H1 (cell line): ENCODE measurements around the gene PIGU. TPM values are rescaled to one million over a fixed set of nuclear protein-coding genes. Genes with fewer than 3 reads are reported as not detected.

Source experiments
- CTCF ChIA-PET: fragments of 300-600 bp; sonication (Branson Sonifier 250); formaldehyde crosslinking; loops from one replicate; lab custom pipeline; 2021; ENCODE audit not compliant: partially characterized antibody; lab: Charles Lee
- POLR2A ChIA-PET: fragments of 300-600 bp; sonication (Branson Sonifier 250); formaldehyde crosslinking; loops from one replicate; lab custom pipeline; 2021; ENCODE audit warnings: inconsistent platforms; ENCODE audit not compliant: partially characterized antibody; lab: Charles Lee
- DNase-seq, 2 experiments: peaks; one replicate each; pipeline versions ENCODE4 v3.0.0 to v3.0.0-alpha.2; 2010 to 2022; ENCODE audit warnings: low spot score in 2 of 2, low read depth in 1 of 2, mixed read lengths in 1 of 2
- FAIRE-seq: peaks from 2 replicates; lab custom pipeline; 2011; peaks lifted over from hg19 to GRCh38; lab: Jason Lieb, UNC
- H2AFZ ChIP-seq: 2 replicates; pipeline ENCODE4 v1.8.1; 2012; ENCODE audit warnings: low read length, inconsistent platforms
- H2AK5ac ChIP-seq: 2 replicates; pipeline ENCODE4 v1.6.1; 2013; ENCODE audit warnings: low read depth, low read length
- H2BK120ac ChIP-seq: replicated peaks from 2 replicates; pipeline ENCODE3; 2013; ENCODE audit warnings: low read depth, low read length, inconsistent platforms
- H2BK12ac ChIP-seq: 2 replicates; pipeline ENCODE4 v1.6.1; 2013; ENCODE audit warnings: low read depth, low read length
- H2BK15ac ChIP-seq: 2 replicates; pipeline ENCODE4 v1.6.1; 2013; ENCODE audit warnings: low read length
- H2BK20ac ChIP-seq: 2 replicates; pipeline ENCODE4 v1.6.1; 2013; ENCODE audit warnings: low read length
- H2BK5ac ChIP-seq: 2 replicates; pipeline ENCODE4 v1.6.1; 2013; ENCODE audit warnings: low read depth, low read length
- H3K14ac ChIP-seq: 2 replicates; pipeline ENCODE4 v1.6.1; 2013; ENCODE audit warnings: inconsistent platforms; ENCODE audit not compliant: insufficient read length
- H3K18ac ChIP-seq: 2 replicates; pipeline ENCODE4 v1.6.1; 2013; ENCODE audit warnings: low read length; ENCODE audit errors: extremely low read depth
- H3K23ac ChIP-seq: 2 replicates; pipeline ENCODE4 v1.6.1; 2013; ENCODE audit warnings: inconsistent platforms; ENCODE audit not compliant: insufficient read length
- H3K23me2 ChIP-seq: 2 replicates; pipeline ENCODE4 v1.6.1; 2013; ENCODE audit warnings: low read depth, low read length
- H3K27ac ChIP-seq: 2 replicates; pipeline ENCODE4 v1.6.1; 2011; ENCODE audit warnings: low read depth, low read length, inconsistent platforms
- H3K27me3 ChIP-seq, 4 experiments: replicated peaks in 1 of 4; 1 replicate in 1 of 4; 2 replicates in 3 of 4; pipeline versions ENCODE4 v1.6.1 to v1.8.1; 2011 to 2013; ENCODE audit warnings: low read length in 3 of 4, mild to moderate bottlenecking in 3 of 4, inconsistent platforms in 2 of 4, mixed read lengths in 2 of 4, moderate library complexity in 1 of 4; ENCODE audit not compliant: control insufficient read depth in 3 of 4, insufficient read depth in 3 of 4; ENCODE audit errors: extremely low read depth in 1 of 4
- H3K36me3 ChIP-seq, 4 experiments: 2 replicates each; pipeline versions ENCODE4 v1.6.1 to v1.8.1; 2011 to 2013; ENCODE audit warnings: mild to moderate bottlenecking in 4 of 4, low read length in 3 of 4, moderate library complexity in 2 of 4, control low read depth in 1 of 4, inconsistent platforms in 1 of 4; ENCODE audit not compliant: insufficient read depth in 4 of 4, control insufficient read depth in 2 of 4
- H3K4ac ChIP-seq: replicated peaks from 2 replicates; pipeline ENCODE3; 2013; ENCODE audit warnings: low read length, low read depth, mixed read lengths, inconsistent platforms; ENCODE audit not compliant: insufficient read length
- H3K4me1 ChIP-seq, 4 experiments: replicated peaks in 1 of 4; 1 replicate in 1 of 4; 2 replicates in 3 of 4; pipeline versions ENCODE4 v1.6.1 to v1.8.1; 2011 to 2013; ENCODE audit warnings: low read length in 3 of 4, inconsistent platforms in 2 of 4, mixed read lengths in 1 of 4; ENCODE audit not compliant: insufficient read depth in 4 of 4, control insufficient read depth in 3 of 4
- H3K4me2 ChIP-seq, 2 experiments: 2 replicates each; pipeline versions ENCODE4 v1.6.1 to v1.8.1; 2011 to 2013; ENCODE audit warnings: low read depth in 2 of 2, low read length in 2 of 2, control low read depth in 1 of 2, inconsistent platforms in 1 of 2, mild to moderate bottlenecking in 1 of 2; ENCODE audit not compliant: insufficient read depth in 1 of 2
- H3K4me3 ChIP-seq, 4 experiments: fragments of 200-600, 300-600 bp in 1 of 4; sonication (generic), shearing (Covaris generic), sonication (Bioruptor Twin) in 1 of 4; 2 replicates each; pipeline versions ENCODE4 v1.5.1 to v1.8.1; 2011 to 2016; ENCODE audit warnings: low read length in 4 of 4, low read depth in 3 of 4, control low read depth in 2 of 4, inconsistent platforms in 2 of 4, mild to moderate bottlenecking in 2 of 4, mixed read lengths in 1 of 4, moderate library complexity in 1 of 4; ENCODE audit not compliant: insufficient read depth in 2 of 4; ENCODE audit errors: extremely low read depth in 1 of 4
- H3K56ac ChIP-seq: replicated peaks from 2 replicates; pipeline ENCODE3; 2013; ENCODE audit warnings: low read depth, mild to moderate bottlenecking, mixed read lengths, low read length, inconsistent platforms; ENCODE audit not compliant: insufficient read length
- H3K79me1 ChIP-seq: 2 replicates; pipeline ENCODE4 v1.6.1; 2013; ENCODE audit warnings: low read depth, low read length, control low read depth
- H3K79me2 ChIP-seq, 2 experiments: 2 replicates each; pipeline versions ENCODE4 v1.6.1 to v1.8.1; 2012 to 2013; ENCODE audit warnings: low read length in 2 of 2, mild to moderate bottlenecking in 2 of 2, inconsistent platforms in 1 of 2; ENCODE audit not compliant: insufficient read depth in 2 of 2, control insufficient read depth in 1 of 2
- H3K9ac ChIP-seq, 4 experiments: replicated peaks in 1 of 4; 1 replicate in 1 of 4; 2 replicates in 3 of 4; pipeline versions ENCODE4 v1.6.1 to v1.8.1; 2011 to 2013; ENCODE audit warnings: low read depth in 3 of 4, low read length in 3 of 4, control low read depth in 2 of 4, mild to moderate bottlenecking in 2 of 4, moderate library complexity in 2 of 4, inconsistent platforms in 1 of 4; ENCODE audit errors: extremely low read depth in 1 of 4
- H3K9me3 ChIP-seq, 2 experiments: 2 replicates each; pipeline versions ENCODE4 v1.6.1 to v1.8.1; 2012 to 2013; ENCODE audit warnings: mild to moderate bottlenecking in 2 of 2, moderate library complexity in 2 of 2, control low read depth in 1 of 2, inconsistent platforms in 1 of 2, low read depth in 1 of 2, low read length in 1 of 2, mixed read lengths in 1 of 2; ENCODE audit not compliant: insufficient read depth in 2 of 2
- H4K20me1 ChIP-seq, 2 experiments: replicated peaks in 1 of 2; 2 replicates each; pipeline versions ENCODE3 to v1.8.1; 2011 to 2013; ENCODE audit warnings: inconsistent platforms in 2 of 2, low read length in 2 of 2, mild to moderate bottlenecking in 1 of 2; ENCODE audit not compliant: insufficient read depth in 2 of 2, control insufficient read depth in 1 of 2
- H4K5ac ChIP-seq: 2 replicates; pipeline ENCODE4 v1.6.1; 2013; ENCODE audit warnings: low read length, low read depth, mixed read lengths, inconsistent platforms; ENCODE audit not compliant: insufficient read length
- H4K8ac ChIP-seq: 2 replicates; pipeline ENCODE4 v1.8.0; 2013; ENCODE audit warnings: mild to moderate bottlenecking, moderate library complexity, low read length, inconsistent platforms; ENCODE audit not compliant: insufficient read depth; ENCODE audit errors: extremely low read depth
- H4K91ac ChIP-seq: replicated peaks from 2 replicates; pipeline ENCODE3; 2013; ENCODE audit warnings: low read length, mixed read lengths, inconsistent platforms; ENCODE audit not compliant: insufficient read length
- JUN ChIP-seq: IDR thresholded peaks from 2 replicates; pipeline ENCODE4 v1.6.1; 2011; ENCODE audit warnings: low read depth, mild to moderate bottlenecking, improper control_type of control experiment, low read length
- NRF1 ChIP-seq: IDR thresholded peaks from 2 replicates; pipeline ENCODE4 v1.6.1; 2011; ENCODE audit warnings: mild to moderate bottlenecking, low read depth, low read length, improper control_type of control experiment
- USF2 ChIP-seq: IDR thresholded peaks from 2 replicates; pipeline ENCODE4 v1.6.1; 2011; ENCODE audit warnings: low read length, improper control_type of control experiment
- YY1 ChIP-seq: IDR thresholded peaks from 2 replicates; pipeline ENCODE4 v1.6.1; 2011; ENCODE audit warnings: low read depth, mild to moderate bottlenecking, low read length
- WGBS, 2 experiments: shearing (Covaris generic) in 1 of 2; methylation state at CpG; one replicate each; pipeline versions ENCODE4 v1.1.6 to v1.1.7; 2013 to 2015; ENCODE audit warnings: low lambda C conversion rate in 2 of 2, mixed read lengths in 2 of 2, inconsistent platforms in 1 of 2, low coverage in 1 of 2, missing lambda C conversion rate in 1 of 2; ENCODE audit not compliant: insufficient replicate concordance in 2 of 2, insufficient coverage in 1 of 2, insufficient read length in 1 of 2; ENCODE audit errors: extremely low coverage in 1 of 2, missing lambda C conversion rate in 1 of 2; 5-methylcytosine and 5-hydroxymethylcytosine counted together
- polyA plus RNA-seq, 7 experiments: library from polyadenylated mRNA; depleted of rRNA in 3 of 7; stranded (reverse) in 5 of 7; unstranded in 2 of 7; fragments of >200 nt in 5 of 7; fragments of 200-250 nt in 2 of 7; gene quantifications; 1 replicate in 5 of 7; 2 replicates in 1 of 7; 4 replicates in 1 of 7; pipeline versions ENCODE4 v1.2.1 to v1.2.3, GENCODE V29; 2011 to 2013; ENCODE audit warnings: missing spikeins in 2 of 7, mixed read lengths in 2 of 7
- total RNA-seq: library from RNA; stranded (reverse); fragmentation: NEBNext Ultra II Directional; extraction: Animal tissue kit (Norgen Biotek cat#: 25700); gene quantifications from 2 replicates; pipeline ENCODE4 v1.2.1, GENCODE V29; 2021

Gene PIGU
- total and polyA plus RNA-seq, 2 of the 8 experiments (the other 6 are each of a cell fraction or from before 2014, with no cell fraction given), result 28.3 to 117 TPM

GRCh38 chr20:34532756-34533155 lies 144.1 kb downstream of the PIGU start:
- POLR2A ChIA-PET, result interaction anchor here (0.9 to 1.7 kb wide), 2 partner anchors 12 to 16 kb away, joined by 3 to 5 read pairs; no protein-coding TSS in a partner anchor
- Histone ChIP-seq H3K23me2 (no peaks in the 10 kb centered on the region), H3K9ac (no peak overlapping the region), H3K4me1 (no peaks in the 10 kb centered on the region), H3K27me3 (no peaks in the 10 kb centered on the region), H2BK12ac (no peak overlapping the region), H2BK20ac (no peak overlapping the region), H2BK120ac (no peak overlapping the region), H3K56ac (no peak overlapping the region), H3K4me3 (no peak overlapping the region), H3K27ac (no peak overlapping the region), H3K79me2 (no peaks in the 10 kb centered on the region), H2AFZ (no peak overlapping the region), H3K9me3 (no peaks in the 10 kb centered on the region), H4K5ac (no peak overlapping the region), H3K18ac (no peak overlapping the region), H2BK5ac (no peak overlapping the region), H4K20me1 (peaks cover 0 to 19% of the 10 kb centered on the region in 2 experiments), H3K79me1 (peaks cover 8% of the 10 kb centered on the region), H3K23ac (no peak overlapping the region), H4K8ac (no peak overlapping the region), H2AK5ac (no peak overlapping the region), H4K91ac (no peak overlapping the region), H2BK15ac (no peak overlapping the region), H3K36me3 (peaks cover 16 to 49% (median 21%) of the 10 kb centered on the region in 4 experiments), H3K14ac (no peak overlapping the region), H3K4me2 (no peak overlapping the region), H3K4ac (no peak overlapping the region)
- 90% methylated on average over 7 of the region's 7 CpGs; no CpG with 5 or more reads in 1 of the 2 experiments for WGBS, 2 experiments
- DNase-seq, result no peak
- TF ChIP-seq JUN (no peak), USF2 (no peak), NRF1 (no peak), YY1 (no peak)
- no peak for FAIRE-seq
- CTCF ChIA-PET, result interaction anchor here (0.6 to 4.4 kb wide), 5 partner anchors 11 to 237 kb away, joined by 3 to 16 read pairs (median 5); no protein-coding TSS in a partner anchor
